HT-29 (cell line): ENCODE results near the gene HECTD4. TPM values are rescaled to one million over a fixed set of nuclear protein-coding genes. Genes with fewer than 3 reads are reported as not detected.
A peak's percentile ranks its signal among the peaks of the same experiment; 100 is the strongest.
"Not testable (repeated sequence)": the region's sequence is repeated elsewhere in the genome, so short reads cannot be mapped to it uniquely, and the experiment has no call there.

Experiments used
- DNase-seq: peaks from one replicate; pipeline ENCODE4 v3.0.0-alpha.2; 2015; ENCODE audit warnings: low spot score
- total RNA-seq: library from RNA; depleted of rRNA; stranded (reverse); fragments of >200 nt; shearing (Covaris generic); gene quantifications from 2 replicates; pipeline ENCODE4 v1.2.3, GENCODE V29; 2014

The HECTD4 gene
- total RNA-seq, 1 experiment from 2014 or later, result 22.3 TPM

- DNase-seq, result no peak
Observed at GRCh38 chr12:112353393-112353792, 28.8 kb downstream of the HECTD4 start.

DNA sequence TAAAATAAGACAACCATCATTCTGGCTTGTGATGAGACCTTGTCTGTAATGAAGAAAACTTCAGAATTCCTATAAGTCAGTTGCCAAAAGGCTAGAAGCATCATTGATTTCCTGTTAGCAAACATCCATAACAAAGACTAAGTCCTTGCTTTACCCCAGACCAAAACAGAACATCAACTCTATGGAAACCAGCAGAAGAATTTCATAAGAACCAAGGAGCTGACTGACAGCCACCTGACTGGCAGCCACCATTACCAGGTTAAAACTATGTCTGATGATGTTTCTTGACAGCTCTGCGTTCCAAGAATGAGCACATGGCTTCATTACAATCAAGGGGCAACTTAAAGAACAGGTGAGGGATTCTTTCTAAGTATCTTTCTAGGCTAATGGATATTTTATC, 29.3 kb downstream of the HECTD4 start:
- DNase-seq, result no peak

- no peak for DNase-seq
Observed at GRCh38 chr12:112350593-112351592, 31.3 kb downstream of the HECTD4 start.

DNA sequence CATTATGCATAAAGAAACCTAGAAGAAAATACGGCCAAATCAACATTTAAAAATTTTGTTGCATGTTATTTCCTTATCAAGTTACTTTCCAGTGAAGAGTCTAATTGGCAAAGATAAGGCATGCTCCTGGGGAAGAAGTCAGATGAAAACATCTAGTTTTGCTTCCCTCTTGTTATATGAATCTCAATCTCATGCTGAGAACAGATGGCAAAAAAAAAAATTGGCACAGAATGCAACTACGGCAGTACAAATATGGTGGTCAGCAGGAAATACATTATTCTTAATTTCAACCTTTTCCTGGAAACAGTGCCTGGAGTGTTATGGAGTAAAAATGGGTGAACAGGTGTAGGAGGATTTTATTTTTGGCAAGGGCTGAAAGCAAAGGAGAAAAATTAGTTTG, 32.8 kb downstream of the HECTD4 start:
- DNase-seq, result no peak

- not testable (repeated sequence) for DNase-seq
Observed at GRCh38 chr12:112348926-112349325, 33.3 kb downstream of the HECTD4 start.

GRCh38 chr12:112347581-112347982, 34.6 kb downstream of the HECTD4 start:
- no peak for DNase-seq

GRCh38 chr12:112346194-112346593, 36.0 kb downstream of the HECTD4 start:
- DNase-seq, result no peak

GRCh38 chr12:112344220-112344619, 38.0 kb downstream of the HECTD4 start:
- DNase-seq, result no peak

DNA sequence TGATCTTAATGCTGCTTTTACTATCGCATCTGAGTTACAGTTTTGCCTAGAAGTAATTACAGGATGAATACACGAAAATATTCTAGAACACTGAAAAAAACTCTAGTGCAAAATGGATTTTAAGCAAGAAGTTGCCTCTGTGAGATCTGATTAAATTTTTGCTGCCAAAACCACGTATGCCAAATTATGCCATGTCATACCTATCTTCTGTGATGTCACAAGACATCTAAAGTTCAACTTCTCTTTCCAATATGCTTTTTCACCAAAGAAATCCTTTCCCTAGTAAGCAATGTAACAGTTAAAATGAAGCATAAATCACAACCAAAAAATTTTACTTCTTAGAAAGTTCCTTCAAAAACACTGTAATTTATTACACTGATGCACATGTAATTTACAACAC, 39.6 kb downstream of the HECTD4 start:
- no peak for DNase-seq

- peak; percentile 45 for DNase-seq
Observed at GRCh38 chr12:112341046-112341825, 41.0 kb downstream of the HECTD4 start.

- DNase-seq, result no peak
Observed at GRCh38 chr12:112340230-112340629, 42.0 kb downstream of the HECTD4 start.

DNA sequence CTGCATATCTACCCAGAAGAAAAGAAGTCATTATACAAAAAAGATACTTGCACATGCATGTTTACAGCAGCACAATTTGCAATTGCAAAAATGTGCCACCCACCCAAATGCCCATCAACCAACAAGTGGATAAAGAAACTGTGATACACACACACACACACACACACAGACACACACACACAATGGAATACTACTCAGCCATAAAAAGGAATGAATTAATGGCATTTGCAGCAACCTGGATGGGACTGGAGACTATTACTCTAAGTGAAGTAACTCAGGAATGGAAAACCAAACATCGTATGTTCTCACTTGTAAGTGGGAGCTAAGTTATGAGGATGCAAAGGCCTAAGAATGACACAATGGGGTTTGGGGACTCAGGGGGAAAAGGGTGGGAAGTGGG, 47.2 kb downstream of the HECTD4 start:
- DNase-seq, result not testable (repeated sequence)

DNA sequence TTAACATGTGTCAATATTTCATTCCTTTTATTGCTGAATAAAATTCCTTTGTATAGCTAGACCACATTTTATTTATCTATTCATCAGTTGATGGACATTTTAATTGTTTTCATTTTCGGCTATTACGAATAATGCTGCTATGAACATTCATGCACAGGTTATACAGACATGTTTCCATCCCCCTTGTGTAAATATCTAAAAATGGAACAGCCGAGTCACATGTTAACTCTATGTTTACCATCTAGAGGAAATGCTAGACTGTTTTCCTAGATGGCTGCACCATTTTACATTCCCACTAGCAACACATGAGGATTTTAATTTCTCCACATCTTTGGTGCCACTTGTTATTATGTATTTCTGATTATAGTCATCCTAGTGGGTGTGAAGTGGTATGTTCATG, 49.2 kb downstream of the HECTD4 start:
- no peak for DNase-seq

DNA sequence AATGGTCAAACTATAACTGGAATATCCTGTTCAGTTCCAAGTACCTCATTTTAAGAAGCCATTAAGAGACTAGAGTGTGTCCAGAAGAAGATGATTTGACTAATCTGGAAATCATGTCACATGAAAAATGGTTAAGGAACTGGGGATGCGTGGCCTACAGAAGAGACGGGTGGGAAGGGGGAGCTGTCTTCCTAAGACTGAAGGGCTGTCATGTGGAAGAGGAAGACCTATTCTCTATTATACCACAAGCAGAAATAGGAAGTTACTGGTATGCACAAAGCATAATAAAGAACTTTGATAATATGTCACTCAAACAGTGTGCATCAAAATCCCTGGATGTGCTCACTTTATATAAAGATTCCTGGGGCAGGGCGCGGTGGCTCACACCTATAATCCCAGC, 50.3 kb downstream of the HECTD4 start:
- no peak for DNase-seq

DNA sequence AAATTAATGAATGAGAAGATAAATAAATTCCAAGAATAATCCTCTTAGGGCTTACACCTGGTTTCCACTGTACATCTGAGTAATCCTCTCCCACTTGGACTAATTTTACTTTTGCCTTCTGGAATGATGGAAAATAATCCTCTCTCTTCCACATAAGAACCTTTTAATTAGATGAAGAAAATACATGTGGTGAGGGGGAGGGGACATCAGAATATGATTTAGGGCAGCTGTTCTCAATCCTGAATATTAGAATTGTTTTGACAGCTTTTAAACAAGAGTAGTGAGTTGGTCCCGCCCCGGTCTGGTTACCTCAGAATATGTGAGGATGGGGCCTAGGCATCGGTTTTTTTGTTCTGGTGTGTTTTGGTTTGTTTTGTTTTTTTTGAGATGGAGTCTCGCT, 51.5 kb downstream of the HECTD4 start:
- DNase-seq, result no peak

- DNase-seq, result no peak
Observed at GRCh38 chr12:112328456-112329124, 53.6 kb downstream of the HECTD4 start.

DNA sequence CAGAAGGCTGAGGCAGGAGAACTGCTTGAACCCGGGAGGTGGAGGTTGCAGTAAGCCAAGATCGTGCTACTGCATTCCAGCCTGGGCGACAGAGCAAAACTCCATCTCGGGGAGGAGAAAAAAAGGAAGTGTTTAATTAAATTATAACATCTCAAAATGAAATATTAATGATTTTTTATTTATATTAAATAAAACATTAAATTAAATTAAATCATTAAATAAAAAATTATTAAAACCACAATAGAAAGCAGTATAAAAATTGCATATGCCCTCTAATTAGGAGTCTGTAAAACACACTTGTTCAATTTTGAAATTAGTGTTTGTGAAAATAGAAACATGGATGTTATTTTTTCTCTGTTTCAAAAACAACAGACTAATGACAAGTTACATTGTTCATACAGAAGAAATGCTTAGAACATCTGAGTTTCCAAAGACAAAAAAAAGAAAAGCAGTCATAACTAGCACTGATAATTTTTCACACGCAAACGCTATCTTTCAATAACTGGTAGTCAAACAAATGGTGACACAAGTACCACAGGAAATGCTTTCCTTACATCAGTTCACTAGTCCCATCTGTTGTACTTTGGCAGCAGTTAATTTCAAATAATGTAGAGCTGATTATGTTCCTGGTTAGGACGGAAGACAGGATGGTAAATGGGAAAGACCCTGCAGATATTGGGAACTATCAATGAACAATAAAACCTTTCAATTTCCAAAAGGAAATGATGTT, 54.9 kb downstream of the HECTD4 start:
- no peak for DNase-seq

GRCh38 chr12:112325622-112326207, 56.5 kb downstream of the HECTD4 start:
- no peak for DNase-seq

GRCh38 chr12:112325157-112325556, 57.1 kb downstream of the HECTD4 start:
- no peak for DNase-seq

DNA sequence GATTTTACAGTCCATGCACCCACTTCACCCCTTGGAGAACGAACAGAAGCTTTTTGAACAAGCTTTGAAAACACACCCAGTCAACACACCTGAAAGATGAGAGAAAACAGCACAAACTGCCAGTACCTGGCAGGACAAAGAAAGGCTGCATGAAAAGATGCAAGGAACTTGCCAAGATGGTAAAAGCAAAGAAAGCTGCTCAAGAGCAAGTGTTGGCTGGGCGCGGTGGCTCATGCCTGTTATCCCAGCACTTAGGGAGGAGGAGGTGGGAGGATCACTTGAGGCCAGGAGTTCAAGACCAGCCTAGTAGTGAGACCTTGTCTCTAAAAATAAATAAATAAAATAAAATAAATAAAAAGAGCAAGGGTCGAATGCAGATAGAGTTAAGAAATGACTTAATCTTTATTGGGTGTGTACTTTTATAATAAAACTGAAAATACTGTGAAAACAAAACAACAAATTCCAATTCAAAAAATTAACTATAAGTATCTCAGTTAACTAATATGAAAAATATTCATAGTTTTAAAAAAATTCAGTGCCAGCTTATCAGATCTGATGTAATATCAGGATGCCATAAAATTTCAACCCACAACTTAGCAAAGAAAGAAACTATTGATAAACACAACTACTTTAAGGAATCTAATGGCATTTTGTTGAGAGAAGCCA, 59.2 kb downstream of the HECTD4 start:
- DNase-seq, result no peak
